ENCODE data around the gene GPR39. TPM values are rescaled to one million over a fixed set of nuclear protein-coding genes. Genes with fewer than 3 reads are reported as not detected.

The GPR39 gene
- polyA plus RNA-seq, 1 donor from 2014 or later = 1.1 TPM

DNA sequence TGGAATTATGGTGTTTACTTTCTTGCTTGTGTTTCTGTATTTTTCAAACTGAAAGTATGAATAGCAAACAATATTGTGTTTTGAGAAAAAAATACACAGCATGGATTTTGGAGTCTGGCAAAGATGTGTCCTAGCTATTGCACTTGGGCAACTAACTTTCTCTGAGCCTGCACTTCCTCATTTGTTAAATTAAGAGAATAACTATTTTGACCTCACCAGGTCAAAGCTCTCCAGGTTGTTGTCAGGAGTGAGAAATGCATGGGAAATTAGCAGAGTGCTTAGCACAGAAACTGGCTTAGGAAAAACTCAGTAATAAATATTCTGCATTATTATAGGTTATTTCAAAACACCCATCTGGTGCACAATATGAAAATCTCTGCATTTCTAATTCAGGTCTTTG is 225.2 kb downstream of the GPR39 start:
- Histone ChIP-seq H3K9ac (ENCODE audit: low read length) (no peak overlapping the region), H3K36me3 (ENCODE audit: insufficient read depth, low read length) (peaks cover 11% of the 10 kb centered on the region), H3K9me3 (ENCODE audit: low read length) (no peaks in the 10 kb centered on the region), H2AFZ (ENCODE audit: low read depth, low read length) (no peak overlapping the region), H3K9me2 (ENCODE audit: insufficient read depth, low read length) (no peaks in the 10 kb centered on the region), H3K4me2 (ENCODE audit: low read length) (no peak overlapping the region), H3K79me2 (replicated peaks; ENCODE audit: insufficient read depth, low read length) (no peaks in the 10 kb centered on the region), H3K4me3 (ENCODE audit: low read length) (no peak overlapping the region), H3K27ac (ENCODE audit: low read length) (no peak overlapping the region), H4K20me1 (ENCODE audit: insufficient read depth) (no peaks in the 10 kb centered on the region), H3F3A (ENCODE audit: insufficient read depth, low read length, poor library complexity, severe bottlenecking) (no peaks in the 10 kb centered on the region), H3K27me3 (ENCODE audit: insufficient read depth, low read depth, low read length) (no peaks in the 10 kb centered on the region)
- TF ChIP-seq EZH2 (IDR thresholded peaks at IDR 0.05; ENCODE audit: borderline replicate concordance, insufficient read depth, low read length, poor library complexity, severe bottlenecking) = no peak

DNA sequence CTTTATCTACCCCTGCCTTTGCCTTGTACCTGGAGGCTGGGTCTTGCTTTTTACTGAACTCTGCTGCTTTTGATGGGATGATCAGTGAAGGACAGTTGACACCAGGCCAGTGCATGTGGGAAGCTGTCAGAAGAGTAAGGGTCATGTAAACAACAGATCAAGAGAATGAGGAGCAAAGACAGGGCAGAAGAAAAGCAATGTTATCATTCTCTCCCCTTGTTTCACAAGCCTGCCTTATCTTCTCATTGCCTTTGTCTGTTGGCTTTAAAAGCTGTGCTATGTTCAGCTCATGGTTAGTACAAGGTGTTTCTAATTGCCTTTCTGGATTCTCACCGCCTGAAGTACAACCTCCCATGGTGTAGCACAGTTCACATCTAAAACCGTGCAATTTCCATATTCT is 225.8 kb downstream of the GPR39 start:
- H3K4me3 ChIP-seq (ENCODE audit: low read length) = no peak overlapping the region
- no peaks in the 10 kb centered on the region for H3K27me3 ChIP-seq (ENCODE audit: insufficient read depth, low read depth, low read length)
- no peaks in the 10 kb centered on the region for H3K9me2 ChIP-seq (ENCODE audit: insufficient read depth, low read length)
- no peak overlapping the region for H3K4me2 ChIP-seq (ENCODE audit: low read length)
- no peaks in the 10 kb centered on the region for H3K9me3 ChIP-seq (ENCODE audit: low read length)
- TF ChIP-seq MXI1 (conservative IDR thresholded peaks at IDR 0.05; ENCODE audit: poor library complexity, severe bottlenecking) (no peak), RAD21 (conservative IDR thresholded peaks at IDR 0.05) (no peak), TAF1 (IDR thresholded peaks at IDR 0.05; ENCODE audit: low read depth) (no peak), SMC3 (conservative IDR thresholded peaks at IDR 0.05; ENCODE audit: poor library complexity) (no peak)
- no peak overlapping the region for H3K9ac ChIP-seq (ENCODE audit: low read length)
- peaks cover 11% of the 10 kb centered on the region for H3K36me3 ChIP-seq (ENCODE audit: insufficient read depth, low read length)
- H3K79me2 ChIP-seq (replicated peaks; ENCODE audit: insufficient read depth, low read length) = no peaks in the 10 kb centered on the region
- H3F3A ChIP-seq (ENCODE audit: insufficient read depth, low read length, poor library complexity, severe bottlenecking) = no peaks in the 10 kb centered on the region
- H4K20me1 ChIP-seq (ENCODE audit: insufficient read depth) = no peaks in the 10 kb centered on the region
- no peak overlapping the region for H2AFZ ChIP-seq (ENCODE audit: low read depth, low read length)
- no peak overlapping the region for H3K27ac ChIP-seq (ENCODE audit: low read length)

GRCh38 chr2:132645176-132645575 is 228.6 kb downstream of the GPR39 start:
- H3K9ac ChIP-seq (ENCODE audit: low read length) = no peak overlapping the region
- H3K4me2 ChIP-seq (ENCODE audit: low read length) = no peak overlapping the region
- TF ChIP-seq CTCF (IDR thresholded peaks at IDR 0.05; ENCODE audit: poor library complexity, severe bottlenecking) (no peak), RAD21 (conservative IDR thresholded peaks at IDR 0.05) (no peak), EZH2 (IDR thresholded peaks at IDR 0.05; ENCODE audit: borderline replicate concordance, insufficient read depth, low read length, poor library complexity, severe bottlenecking) (no peak), TAF1 (IDR thresholded peaks at IDR 0.05; ENCODE audit: low read depth) (no peak), SMC3 (conservative IDR thresholded peaks at IDR 0.05; ENCODE audit: poor library complexity) (no peak), REST (IDR thresholded peaks at IDR 0.05; ENCODE audit: borderline replicate concordance) (no peak), POLR2AphosphoS5 (IDR thresholded peaks at IDR 0.05) (no peak), MXI1 (conservative IDR thresholded peaks at IDR 0.05; ENCODE audit: poor library complexity, severe bottlenecking) (no peak), EP300 (conservative IDR thresholded peaks at IDR 0.05; ENCODE audit: poor library complexity, severe bottlenecking) (no peak)
- H4K20me1 ChIP-seq (ENCODE audit: insufficient read depth) = no peaks in the 10 kb centered on the region
- no peaks in the 10 kb centered on the region for H3K27me3 ChIP-seq (ENCODE audit: insufficient read depth, low read depth, low read length)
- no peak overlapping the region for H2AFZ ChIP-seq (ENCODE audit: low read depth, low read length)
- H3K9me3 ChIP-seq (ENCODE audit: low read length) = no peaks in the 10 kb centered on the region
- no peaks in the 10 kb centered on the region for H3K9me2 ChIP-seq (ENCODE audit: insufficient read depth, low read length)
- no peaks in the 10 kb centered on the region for H3F3A ChIP-seq (ENCODE audit: insufficient read depth, low read length, poor library complexity, severe bottlenecking)
- H3K4me3 ChIP-seq (ENCODE audit: low read length) = no peak overlapping the region
- no peaks in the 10 kb centered on the region for H3K79me2 ChIP-seq (replicated peaks; ENCODE audit: insufficient read depth, low read length)
- peaks cover 11% of the 10 kb centered on the region for H3K36me3 ChIP-seq (ENCODE audit: insufficient read depth, low read length)
- H3K27ac ChIP-seq (ENCODE audit: low read length) = no peak overlapping the region
